Ishikawa (cell line): ENCODE measurements around the gene CBY1.

Source experiments
- CEBPB ChIP-seq: IDR thresholded peaks from 2 replicates; pipeline ENCODE4 v1.6.1; 2012
- CREB1 ChIP-seq: IDR thresholded peaks from 2 replicates; pipeline ENCODE4 v1.6.1; 2012; ENCODE audit warnings: low read depth
- EGR1 ChIP-seq: IDR thresholded peaks from 2 replicates; pipeline ENCODE4 v1.6.1; 2012
- EP300 ChIP-seq: IDR thresholded peaks from 2 replicates; pipeline ENCODE4 v1.6.1; 2012; ENCODE audit warnings: borderline replicate concordance
- FOXM1 ChIP-seq: IDR thresholded peaks from 2 replicates; pipeline ENCODE4 v1.6.1; 2012; ENCODE audit warnings: low read depth, borderline replicate concordance
- MAX ChIP-seq: IDR thresholded peaks from 2 replicates; pipeline ENCODE4 v1.6.1; 2012
- NFIC ChIP-seq: IDR thresholded peaks from 2 replicates; pipeline ENCODE4 v1.6.1; 2012
- RAD21 ChIP-seq: IDR thresholded peaks from 2 replicates; pipeline ENCODE4 v1.6.1; 2012; ENCODE audit warnings: low read depth
- REST ChIP-seq: IDR thresholded peaks from 2 replicates; pipeline ENCODE4 v1.6.1; 2012; ENCODE audit warnings: low read depth, mild to moderate bottlenecking
- TAF1 ChIP-seq: IDR thresholded peaks from 2 replicates; pipeline ENCODE4 v1.6.1; 2012; ENCODE audit warnings: low read depth, mild to moderate bottlenecking
- TCF12 ChIP-seq: IDR thresholded peaks from 2 replicates; pipeline ENCODE4 v1.6.1; 2012; ENCODE audit warnings: low read depth
- TEAD4 ChIP-seq: IDR thresholded peaks from 2 replicates; pipeline ENCODE4 v1.6.1; 2012
- USF1 ChIP-seq: IDR thresholded peaks from 2 replicates; pipeline ENCODE4 v1.6.1; 2012
- YY1 ChIP-seq: IDR thresholded peaks from 2 replicates; pipeline ENCODE4 v1.6.1; 2012; ENCODE audit warnings: low read depth
- ZBTB7A ChIP-seq: IDR thresholded peaks from 2 replicates; pipeline ENCODE4 v1.6.1; 2012; ENCODE audit warnings: low read depth

The CBY1 gene

GRCh38 chr22:38700789-38701628, 44.6 kb downstream of the CBY1 start, which contains the start of gene JOSD1:
TSS of gene JOSD1 (minus strand) at chr22:38700943. CDS start at chr22:38699987, 956 bp downstream.
- TF ChIP-seq YY1 (peak; percentile 28; the same call in 1 of the 2 replicates), RAD21 (no peak), TCF12 (no peak), MAX (peak; percentile 60), USF1 (peak; percentile 51; the same call in 1 of the 2 replicates), TAF1 (peak; percentile 60; the same call in 1 of the 2 replicates), TEAD4 (no peak), REST (no peak; the same call in 1 of the 2 replicates), EP300 (0 out of 2 replicates have a peak, but pooled peaks have one; percentile 12), ZBTB7A (no peak), CREB1 (peak; percentile 98), EGR1 (peak; percentile 95), FOXM1 (no peak), NFIC (no peak), CEBPB (no peak)

- TF ChIP-seq EGR1 (no peak), REST (no peak), MAX (no peak)
Observed at GRCh38 chr22:38704654-38705234, 48.3 kb downstream of the CBY1 start.

- TF ChIP-seq ZBTB7A = no peak
- no peak for TF ChIP-seq RAD21
- no peak for TF ChIP-seq NFIC
- peak; percentile 73 for TF ChIP-seq USF1
- peak; percentile 87 for TF ChIP-seq CREB1
- TF ChIP-seq REST = no peak
- TF ChIP-seq TAF1 = peak; percentile 90
- TF ChIP-seq CEBPB = peak; percentile 57
- no peak for TF ChIP-seq TCF12
- no peak for TF ChIP-seq EP300
- no peak for TF ChIP-seq TEAD4
- TF ChIP-seq MAX = peak; percentile 60
- TF ChIP-seq FOXM1 = no peak
- peak; percentile 91 for TF ChIP-seq YY1
- TF ChIP-seq EGR1 = no peak
Observed at GRCh38 chr22:38705235-38706100, 49.0 kb downstream of the CBY1 start, which contains the start of gene GTPBP1. TSS of gene GTPBP1 (plus strand) at chr22:38705944. CDS start at chr22:38705956, 12 bp downstream.
